Left lobe of liver (tissue), 2 donors: Measurements from ENCODE around the gene ETV7. TPM values are rescaled to one million over a fixed set of nuclear protein-coding genes. Genes with fewer than 3 reads are reported as not detected.

Source experiments
- ATAC-seq: fragments of 200-7000 bp; cut with Tn5 transposase; one replicate; pipeline ENCODE4 v1.9.1; 2020; ENCODE audit warnings: mild to moderate bottlenecking, moderate library complexity
- DNase-seq: peaks from one replicate; pipeline ENCODE4 v3.0.0-alpha.2; 2020; ENCODE audit warnings: low spot score
- total RNA-seq: library from RNA; stranded (reverse); gene quantifications from one replicate; pipeline ENCODE4 v1.2.1, GENCODE V29; 2021
- donor health status: DM: no; HTN: no; CAD: no; lungs with moderate emphysema.
- donor health status: DM: no; HTN: yes; CAD: no.

ETV7 gene
- total RNA-seq, 1 donor from 2014 or later, result 0.13 TPM

DNA sequence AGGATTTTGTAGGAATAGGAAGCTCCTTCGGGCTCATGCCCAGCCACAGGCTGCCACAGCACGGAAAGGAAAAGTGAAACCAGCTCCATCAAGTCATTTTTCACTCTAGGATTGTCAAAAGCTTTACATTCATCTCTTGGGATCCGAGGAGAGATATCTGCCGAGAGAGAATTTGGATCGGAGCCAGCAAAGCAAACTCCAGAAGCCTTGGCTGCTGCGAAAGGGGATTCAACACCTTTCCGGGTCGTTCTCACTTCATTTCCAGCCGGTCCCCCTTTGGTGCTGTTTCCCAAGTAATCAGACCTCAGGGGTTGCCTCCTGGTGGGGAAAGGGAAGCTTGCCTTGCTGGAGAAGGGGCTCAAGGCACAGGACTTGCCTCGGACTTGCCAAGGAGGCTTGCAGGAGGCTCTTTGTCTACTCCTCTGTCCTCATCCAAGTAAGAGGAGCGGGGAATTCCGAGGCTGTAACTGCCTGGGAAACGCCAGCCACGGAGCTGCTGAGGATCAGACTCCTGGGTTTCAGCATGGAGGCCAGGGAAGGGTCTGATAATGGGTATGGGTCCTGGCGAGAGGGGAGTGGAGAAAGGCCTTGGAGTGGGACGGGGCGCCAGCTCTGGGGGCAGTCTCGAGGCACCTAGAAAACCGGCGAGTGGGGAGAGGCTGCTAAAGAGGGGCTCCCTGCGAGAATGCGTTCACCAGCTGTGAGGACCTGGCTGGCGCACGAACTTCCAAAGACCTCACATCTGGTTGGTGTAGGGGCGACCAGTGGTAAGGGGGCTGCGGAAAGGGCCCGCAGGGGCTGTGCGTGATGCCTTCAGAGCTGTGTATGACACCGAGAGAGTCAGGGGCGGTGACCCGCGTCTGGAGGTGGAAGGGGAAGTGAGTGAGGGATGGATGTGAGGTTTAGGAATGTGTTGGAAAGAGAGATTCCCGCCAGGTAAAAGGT is 702 bp downstream of the ETV7 start:
- ATAC-seq, result peak; percentile 66
- DNase-seq, result no peak

DNA sequence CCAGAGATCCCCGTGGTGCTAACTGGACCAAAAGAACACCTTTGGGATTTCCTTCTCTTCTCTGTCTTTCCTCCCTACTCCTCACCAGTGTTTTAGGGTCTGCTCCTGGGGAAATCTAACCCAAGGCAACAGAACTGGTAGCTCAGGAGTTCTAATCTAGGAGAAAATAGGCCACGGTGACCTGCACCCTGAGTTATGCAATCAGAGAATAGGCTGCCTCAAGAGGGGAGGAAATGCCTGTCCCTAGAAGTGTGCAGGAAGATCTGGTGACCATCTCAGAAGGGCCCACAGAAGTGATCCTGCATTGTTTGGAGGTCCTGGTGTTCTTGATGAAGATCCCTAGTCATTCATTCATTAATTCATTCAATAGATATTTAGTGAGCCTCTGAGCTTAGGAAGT is 3.4 kb downstream of the ETV7 start:
- DNase-seq (no peak), ATAC-seq (no peak)

DNA sequence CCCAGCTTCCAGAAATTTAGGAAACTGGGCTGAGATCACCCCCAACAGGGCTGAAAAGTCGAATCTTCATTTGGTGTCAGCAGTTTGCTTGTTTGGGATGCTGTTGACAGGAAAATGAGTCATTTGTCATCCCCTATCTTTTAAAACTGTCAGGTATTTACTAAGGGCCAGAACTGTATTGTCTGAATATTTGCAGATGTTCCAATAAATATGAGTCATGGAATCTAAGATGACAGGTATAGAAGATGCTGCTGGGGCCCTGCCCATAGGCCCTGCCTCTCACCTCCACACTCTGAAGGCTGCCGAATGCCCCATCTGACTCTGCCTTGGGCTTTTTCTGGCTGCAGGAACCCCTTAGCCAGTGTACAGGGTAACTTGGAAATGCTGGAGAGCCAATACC is 3.9 kb downstream of the ETV7 start:
- ATAC-seq (no peak), DNase-seq (no peak)

DNA sequence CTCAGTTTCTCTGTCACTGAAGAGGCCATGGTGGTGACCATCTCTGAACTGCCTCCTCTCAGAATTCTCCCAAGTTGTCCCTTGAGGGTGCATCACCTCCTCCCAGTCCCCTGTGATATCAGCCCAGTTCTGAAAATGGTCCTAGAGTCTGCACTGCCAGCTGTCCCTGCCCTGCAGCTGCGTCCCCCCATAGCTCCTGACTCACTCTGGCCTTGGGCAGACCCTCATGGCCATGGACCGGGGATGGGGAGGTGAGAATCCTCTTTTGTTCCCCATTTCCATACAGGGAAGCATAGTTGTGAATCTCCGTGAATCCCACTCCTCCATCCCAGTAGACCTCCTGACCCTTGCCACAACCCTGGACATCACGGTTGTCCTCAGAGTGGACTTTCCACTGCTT is 4.5 kb downstream of the ETV7 start:
- ATAC-seq, result no peak

DNA sequence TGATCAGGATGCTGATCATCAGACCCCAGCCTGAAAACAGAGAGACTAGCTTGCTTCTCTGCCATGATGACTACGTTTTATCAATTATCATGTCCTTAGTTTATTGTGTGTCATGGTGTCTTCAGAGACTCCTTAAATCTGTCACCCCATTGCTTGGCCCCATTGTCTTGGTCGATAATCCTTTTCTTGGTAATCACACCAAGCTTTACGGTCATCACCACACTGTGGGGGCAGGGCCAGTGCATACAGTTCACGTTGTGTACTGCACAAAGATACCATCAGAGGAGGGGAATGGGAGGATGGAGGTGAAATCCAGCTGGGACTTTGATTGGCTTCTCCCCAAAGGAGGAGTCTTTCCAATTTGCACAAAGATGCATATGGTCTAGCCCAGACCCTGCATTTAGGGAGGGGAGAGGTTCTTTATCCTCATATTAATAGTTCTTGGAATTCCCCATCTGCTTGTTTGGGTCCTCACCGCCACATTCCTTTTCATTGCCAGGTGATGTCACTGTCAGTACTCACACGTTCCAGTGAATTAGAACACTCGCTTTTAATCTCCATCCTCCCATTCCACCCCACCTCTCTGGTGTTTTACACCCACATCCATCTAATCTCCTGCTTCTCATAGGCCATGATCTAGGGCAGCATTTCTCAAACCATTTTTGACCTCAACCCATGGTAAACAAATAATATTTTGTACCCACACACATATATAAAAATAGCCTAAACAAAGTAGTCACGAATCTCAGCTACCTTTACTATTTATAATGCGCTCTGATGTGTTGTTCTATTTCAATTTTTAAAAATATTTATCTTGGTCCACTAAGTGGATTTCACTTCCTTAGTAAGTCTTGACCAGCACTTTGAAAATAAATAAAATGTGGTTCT is 5.7 kb downstream of the ETV7 start:
- ATAC-seq, result no peak

More for the DNA sequence above, 4.5 kb downstream of the ETV7 start:
- DNase-seq, result no peak

GRCh38 chr6:36380166-36380565 is 7.3 kb downstream of the ETV7 start:
- ATAC-seq, result no peak
- DNase-seq, result no peak

More for the DNA sequence above, 5.7 kb downstream of the ETV7 start:
- DNase-seq, result no peak

DNA sequence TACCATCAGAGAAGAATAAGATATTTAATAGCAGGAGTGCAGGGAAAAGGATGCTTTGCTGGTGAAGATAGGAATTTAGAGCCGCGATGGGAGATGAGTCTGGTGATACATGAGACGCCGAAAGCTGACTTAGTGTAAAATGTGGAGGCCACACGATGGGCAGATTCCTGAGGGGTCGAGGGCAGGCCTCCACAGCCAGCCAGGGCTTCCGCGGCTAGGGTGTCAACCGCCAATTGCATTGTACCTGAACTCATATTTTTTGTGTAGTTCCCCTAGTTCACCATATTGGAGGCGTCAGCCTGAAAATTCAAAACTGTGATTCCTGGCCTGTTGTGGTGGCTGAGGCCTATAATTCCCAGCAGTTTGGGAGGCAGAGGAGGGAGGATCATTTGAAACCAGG is 8.5 kb downstream of the ETV7 start:
- no peak for DNase-seq
- ATAC-seq, result no peak

GRCh38 chr6:36378243-36378920 is 9.1 kb downstream of the ETV7 start:
- ATAC-seq, result peak; percentile 41

DNA sequence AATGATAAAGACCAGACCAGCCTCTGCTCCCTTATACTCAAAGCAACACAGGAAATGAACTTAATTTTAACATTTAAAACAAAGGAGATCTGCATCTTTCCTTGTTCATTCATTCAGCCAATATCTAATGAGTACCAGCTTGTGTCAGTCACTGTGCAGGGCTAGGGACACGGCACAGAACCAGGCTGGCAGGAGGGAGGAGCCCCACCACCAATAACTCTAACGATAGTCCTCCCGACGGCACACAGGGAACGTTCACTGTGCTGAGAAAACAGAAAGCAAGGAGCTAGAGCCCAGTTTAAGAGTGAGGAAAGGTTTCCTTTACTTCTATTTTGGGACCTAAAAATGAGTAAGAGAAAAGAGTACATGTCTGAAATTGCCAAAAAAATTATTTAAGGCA is 9.9 kb downstream of the ETV7 start:
- peak; percentile 34 for DNase-seq
- ATAC-seq, result peak; percentile 39

More at GRCh38 chr6:36378243-36378920, 9.1 kb downstream of the ETV7 start:
- DNase-seq, result no peak

DNA sequence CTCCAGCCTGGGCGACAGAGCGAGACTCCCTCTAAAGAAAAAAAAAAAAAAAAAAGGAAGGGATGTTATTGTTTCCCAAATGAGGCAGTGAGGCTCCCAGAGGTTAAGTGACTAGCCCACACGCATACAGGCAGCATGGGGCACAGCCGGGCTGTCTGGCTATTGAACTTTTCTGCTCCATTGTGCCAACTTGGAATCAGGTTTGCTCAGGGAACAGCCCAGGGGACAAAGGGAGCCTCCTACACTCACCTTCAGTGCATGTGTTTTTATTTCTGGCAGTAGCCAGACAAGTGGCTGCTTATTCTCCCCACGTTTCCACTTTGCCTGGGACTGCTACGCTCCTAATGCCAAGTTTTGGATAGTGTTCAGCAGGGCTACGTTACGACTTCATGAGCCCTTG is 10.7 kb downstream of the ETV7 start:
- peak; percentile 92 for ATAC-seq
- DNase-seq, result peak; percentile 64

- DNase-seq, result no peak
- ATAC-seq, result no peak
Measured at GRCh38 chr6:36376183-36376582, 11.3 kb downstream of the ETV7 start.

- DNase-seq, result no peak
- no peak for ATAC-seq
Measured at GRCh38 chr6:36375644-36376155, 11.8 kb downstream of the ETV7 start.

GRCh38 chr6:36374972-36375371 is 12.5 kb downstream of the ETV7 start:
- no peak for DNase-seq
- ATAC-seq, result no peak

DNA sequence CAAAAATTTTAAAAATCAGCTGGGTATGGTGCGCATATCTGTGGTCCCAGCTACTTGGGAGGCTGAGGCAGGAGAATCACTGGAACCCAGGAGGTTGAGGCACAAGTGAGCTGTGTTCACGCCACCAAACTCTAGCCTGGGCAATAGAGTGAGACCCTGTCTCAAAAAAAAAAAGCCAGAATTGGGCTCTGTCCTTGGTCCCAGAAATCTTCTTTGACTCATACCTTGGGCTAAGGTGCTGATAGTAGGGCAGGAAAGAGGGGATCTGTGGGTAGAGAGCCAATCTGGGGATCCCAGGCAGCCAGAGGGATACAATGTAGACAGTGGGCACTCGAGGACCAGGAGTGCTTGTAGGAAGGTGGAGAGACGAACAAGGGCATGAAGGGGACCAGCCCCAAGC is 13.3 kb downstream of the ETV7 start:
- DNase-seq (no peak), ATAC-seq (no peak)

DNA sequence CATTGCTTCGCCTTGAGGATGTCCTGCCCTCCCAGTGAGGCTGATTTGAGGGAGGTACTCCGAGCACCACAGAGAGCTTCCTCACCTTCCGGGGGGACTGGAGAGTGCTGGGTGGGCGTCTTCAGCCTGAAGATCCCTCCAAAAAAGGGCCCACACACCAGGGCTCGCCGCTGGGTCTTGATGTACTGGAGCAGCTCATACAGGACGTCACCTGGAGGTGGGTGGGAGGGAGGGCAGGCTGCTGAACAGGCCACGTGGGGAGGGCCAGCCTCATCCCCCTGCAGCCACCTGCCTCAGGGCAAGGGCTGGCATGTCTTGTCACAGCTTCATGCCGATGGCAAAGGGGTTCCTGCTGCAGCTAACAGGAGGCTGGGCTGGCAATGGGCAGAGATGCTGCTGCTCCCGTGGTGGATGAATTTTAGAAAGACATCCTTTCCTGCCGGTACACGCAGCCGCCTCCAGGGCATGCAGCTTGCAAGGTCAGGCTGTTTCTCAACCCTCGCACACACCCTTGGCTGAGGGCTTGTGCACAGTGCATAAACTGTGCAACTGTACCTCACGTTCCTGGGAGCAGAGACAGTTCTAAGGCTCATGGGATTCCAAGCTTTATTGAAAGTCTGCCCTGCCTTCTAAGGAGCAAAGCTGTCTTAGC is 14.0 kb downstream of the ETV7 start:
- no peak for ATAC-seq
- DNase-seq, result no peak

- no peak for ATAC-seq
- DNase-seq, result no peak
Measured at GRCh38 chr6:36372088-36372487, 15.4 kb downstream of the ETV7 start.

GRCh38 chr6:36371211-36371610 is 16.3 kb downstream of the ETV7 start:
- DNase-seq (no peak), ATAC-seq (no peak)

DNA sequence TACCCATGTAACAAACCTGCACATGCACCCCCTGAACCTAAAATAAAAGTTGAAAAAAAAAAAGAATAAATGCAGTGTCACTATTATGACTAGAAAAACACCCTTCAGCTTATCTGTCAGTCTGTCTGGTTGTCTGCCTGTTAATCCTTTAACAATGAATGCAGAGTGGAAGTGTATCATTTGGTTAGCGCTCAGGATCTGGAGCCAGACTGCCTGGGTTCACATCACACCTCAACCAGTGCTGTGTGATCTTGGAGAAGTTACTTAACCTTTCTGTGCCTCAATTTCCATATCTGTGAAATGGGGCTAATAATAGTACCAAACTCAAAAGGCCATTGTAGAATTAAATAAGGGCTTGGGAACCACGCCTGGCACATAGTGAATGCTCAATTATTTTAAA is 16.8 kb downstream of the ETV7 start:
- ATAC-seq, result no peak
- no peak for DNase-seq

DNA sequence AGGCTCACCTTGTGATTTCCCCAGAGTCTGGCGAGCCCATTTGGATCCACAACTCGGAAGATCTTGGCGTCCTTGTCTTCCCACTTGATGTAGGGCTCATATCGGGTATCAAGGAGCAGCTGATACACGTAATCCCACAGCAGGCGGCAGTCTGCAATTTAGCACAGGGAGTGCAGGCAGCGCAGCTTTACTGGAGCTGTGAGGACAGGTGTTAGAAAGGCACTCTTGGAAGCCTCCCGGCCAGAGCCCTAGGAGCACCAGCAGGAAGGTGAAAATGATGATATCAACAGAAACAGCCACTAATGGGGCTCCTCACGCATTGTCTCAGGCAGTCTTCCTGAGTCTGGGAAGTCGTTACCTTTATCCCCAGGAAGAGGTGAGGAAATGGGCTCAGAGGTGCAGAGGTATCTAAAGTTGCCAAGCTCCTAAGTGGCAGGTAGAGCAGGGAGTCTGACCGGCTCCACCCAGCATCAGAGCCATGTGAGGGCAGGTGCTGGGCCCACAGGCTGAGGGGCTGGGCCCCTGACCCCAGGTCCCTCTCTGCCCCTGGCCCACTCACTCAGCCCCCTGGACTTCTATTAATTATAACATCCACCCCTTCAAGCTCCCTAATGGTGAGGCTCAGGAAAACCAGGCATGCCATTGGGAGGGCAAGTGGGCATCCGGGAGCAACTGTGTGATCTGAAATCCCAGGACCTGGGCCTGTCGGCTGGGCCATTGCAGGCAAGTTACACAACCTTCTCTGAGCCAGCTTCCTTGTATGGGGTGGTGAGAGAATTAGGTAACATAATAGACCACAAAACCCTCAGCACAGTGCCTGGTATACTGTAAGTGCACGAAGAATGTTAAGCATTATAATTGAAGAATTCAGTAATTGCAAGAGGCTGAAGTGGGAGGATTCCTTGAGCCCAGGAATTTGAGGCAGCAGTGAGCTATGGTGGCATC is 18.3 kb downstream of the ETV7 start:
- ATAC-seq, result no peak
- DNase-seq, result no peak
